Kidney (tissue), 14 donors: ENCODE results near the gene NCK1. TPM values are rescaled to one million over a fixed set of nuclear protein-coding genes. Genes with fewer than 3 reads are reported as not detected.

ENCODE experiments used
- DNase-seq, 5 donors: peaks; one replicate each; pipeline ENCODE4 v3.0.0-alpha.2; 2013 to 2020
- FAIRE-seq: peaks from 2 replicates; lab custom pipeline; 2012; peaks lifted over from hg19 to GRCh38; lab: Jason Lieb, UNC
- H3K27ac ChIP-seq, 2 donors: one replicate each; pipeline ENCODE4 v1.7.0; 2013; ENCODE audit warnings: low read depth in 2 of 2, low read length in 2 of 2, inconsistent platforms in 1 of 2
- H3K27me3 ChIP-seq: one replicate; pipeline ENCODE4 v1.7.1; 2013; ENCODE audit warnings: low read length, inconsistent platforms; ENCODE audit not compliant: control insufficient read depth, insufficient read depth
- H3K36me3 ChIP-seq, 3 donors: one replicate each; pipeline versions ENCODE4 v1.7.0 to v1.7.1; 2013; ENCODE audit warnings: low read length in 3 of 3, control low read depth in 1 of 3, inconsistent platforms in 1 of 3; ENCODE audit not compliant: insufficient read depth in 3 of 3, control insufficient read depth in 2 of 3
- H3K4me1 ChIP-seq, 3 donors: one replicate each; pipeline versions ENCODE4 v1.7.0 to v1.7.1; 2013; ENCODE audit warnings: low read length in 3 of 3, inconsistent platforms in 1 of 3, low read depth in 1 of 3; ENCODE audit not compliant: control insufficient read depth in 2 of 3, insufficient read depth in 2 of 3
- H3K4me3 ChIP-seq, 3 donors: one replicate each; pipeline versions ENCODE4 v1.7.0 to v1.8.1; 2013; ENCODE audit warnings: low read length in 3 of 3, control low read depth in 1 of 3, inconsistent platforms in 1 of 3
- H3K9ac ChIP-seq, 3 donors: one replicate each; pipeline versions ENCODE4 v1.7.0 to v1.7.1; 2013; ENCODE audit warnings: low read length in 3 of 3, control low read depth in 1 of 3, inconsistent platforms in 1 of 3
- H3K9me3 ChIP-seq, 3 donors: one replicate each; pipeline versions ENCODE4 v1.7.0 to v1.7.1; 2013; ENCODE audit warnings: low read length in 3 of 3, control low read depth in 1 of 3, inconsistent platforms in 1 of 3; ENCODE audit not compliant: control insufficient read depth in 2 of 3, insufficient read depth in 1 of 3
- intact Hi-C: fragments of 100-400 bp; cut with DNase I; formaldehyde crosslinking; loops from one replicate; pipeline ENCODE4 v1.11.1; 2022
- polyA plus RNA-seq: library from polyadenylated mRNA; stranded (reverse); fragments of 350-450 nt; fragmentation: Illumina TruSeq; extraction: RNeasy Lipid Tissue Mini Kit (QIAGEN cat#74804); gene quantifications from one replicate; pipeline ENCODE4 v1.2.3, GENCODE V29; 2014; ENCODE audit warnings: low read depth, low replicate concordance; ENCODE audit not compliant: insufficient read depth
- total RNA-seq: library from RNA; stranded (reverse); fragmentation: NEBNext Ultra II Directional; extraction: Animal tissue kit (Norgen Biotek cat#: 25700); gene quantifications from one replicate; pipeline ENCODE4 v1.2.1, GENCODE V29; 2021
- TF ChIP-seq, protein P1 (sequence below): IDR thresholded peaks from 3 replicates; pipeline ENCODE4 v1.5.1; 2012; ENCODE audit warnings: mild to moderate bottlenecking, moderate library complexity, borderline replicate concordance; ENCODE audit not compliant: insufficient read depth; ENCODE audit errors: extremely low read depth
- donor health status: control.
- donor health status: control.
- donor health status: control.
- donor health status: control.
- donor health status: control.
- donor health status: DM: yes; HTN: yes; CAD: no.
- donor health status: Normal renal cell carcinoma (clear cell type).

The NCK1 gene
- total and polyA plus RNA-seq, 2 donors from 2014 or later = 12.6 to 46.8 TPM

DNA sequence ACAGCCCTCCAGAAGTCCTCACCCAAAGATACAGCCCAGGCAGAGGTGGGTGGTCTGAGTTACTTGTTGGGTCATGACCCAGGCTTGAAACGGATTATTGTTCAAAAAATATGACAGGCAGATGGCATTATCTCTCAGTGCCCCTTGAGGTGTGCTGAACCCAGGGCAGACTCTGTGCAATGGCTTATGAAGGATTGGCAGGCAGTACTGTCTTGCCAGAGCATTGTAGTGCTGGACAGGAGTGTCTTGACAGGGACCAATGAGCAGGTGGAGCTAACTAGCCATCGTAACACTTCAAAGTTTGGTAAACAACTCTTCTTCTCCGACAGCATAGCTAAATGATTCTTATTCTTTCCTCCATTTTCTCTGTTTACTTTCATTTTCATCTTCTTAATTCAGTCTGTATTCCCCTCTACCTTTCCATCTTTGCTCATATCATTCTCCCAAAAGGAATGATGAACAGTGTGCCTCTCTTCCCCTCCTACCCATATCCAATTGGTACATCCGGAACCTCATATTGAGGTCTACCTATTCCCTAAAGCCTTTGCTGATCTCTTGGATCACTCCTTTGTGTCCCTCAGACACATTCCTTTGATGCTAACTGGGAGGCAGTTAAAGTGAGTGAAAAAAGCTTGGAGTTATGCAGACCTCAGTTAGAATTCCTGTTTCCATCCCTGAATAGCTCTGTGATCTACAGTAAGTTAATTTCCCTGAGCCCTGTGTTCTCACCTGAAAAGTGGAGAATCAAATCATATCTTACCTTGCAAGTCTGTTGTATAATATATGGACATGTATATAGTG is 93.2 kb downstream of the NCK1 start:
- no peaks in the 10 kb centered on the region for H3K27me3 ChIP-seq
- no peaks in the 10 kb centered on the region for H3K9me3 ChIP-seq
- TF ChIP-seq, protein P1, sequence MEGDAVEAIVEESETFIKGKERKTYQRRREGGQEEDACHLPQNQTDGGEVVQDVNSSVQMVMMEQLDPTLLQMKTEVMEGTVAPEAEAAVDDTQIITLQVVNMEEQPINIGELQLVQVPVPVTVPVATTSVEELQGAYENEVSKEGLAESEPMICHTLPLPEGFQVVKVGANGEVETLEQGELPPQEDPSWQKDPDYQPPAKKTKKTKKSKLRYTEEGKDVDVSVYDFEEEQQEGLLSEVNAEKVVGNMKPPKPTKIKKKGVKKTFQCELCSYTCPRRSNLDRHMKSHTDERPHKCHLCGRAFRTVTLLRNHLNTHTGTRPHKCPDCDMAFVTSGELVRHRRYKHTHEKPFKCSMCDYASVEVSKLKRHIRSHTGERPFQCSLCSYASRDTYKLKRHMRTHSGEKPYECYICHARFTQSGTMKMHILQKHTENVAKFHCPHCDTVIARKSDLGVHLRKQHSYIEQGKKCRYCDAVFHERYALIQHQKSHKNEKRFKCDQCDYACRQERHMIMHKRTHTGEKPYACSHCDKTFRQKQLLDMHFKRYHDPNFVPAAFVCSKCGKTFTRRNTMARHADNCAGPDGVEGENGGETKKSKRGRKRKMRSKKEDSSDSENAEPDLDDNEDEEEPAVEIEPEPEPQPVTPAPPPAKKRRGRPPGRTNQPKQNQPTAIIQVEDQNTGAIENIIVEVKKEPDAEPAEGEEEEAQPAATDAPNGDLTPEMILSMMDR = no peak
- FAIRE-seq (no peak), DNase-seq (no peak)
- H3K27ac ChIP-seq = no peak overlapping the region
- H3K4me1 ChIP-seq = peaks cover 0 to 13% (median 7%) of the 10 kb centered on the region in 3 donors
- no peak overlapping the region for H3K9ac ChIP-seq
- H3K4me3 ChIP-seq = peak overlapping the region in 1 of 3 donors; percentile 22
- no peaks in the 10 kb centered on the region for H3K36me3 ChIP-seq
- intact Hi-C loops = no loop called here

DNA sequence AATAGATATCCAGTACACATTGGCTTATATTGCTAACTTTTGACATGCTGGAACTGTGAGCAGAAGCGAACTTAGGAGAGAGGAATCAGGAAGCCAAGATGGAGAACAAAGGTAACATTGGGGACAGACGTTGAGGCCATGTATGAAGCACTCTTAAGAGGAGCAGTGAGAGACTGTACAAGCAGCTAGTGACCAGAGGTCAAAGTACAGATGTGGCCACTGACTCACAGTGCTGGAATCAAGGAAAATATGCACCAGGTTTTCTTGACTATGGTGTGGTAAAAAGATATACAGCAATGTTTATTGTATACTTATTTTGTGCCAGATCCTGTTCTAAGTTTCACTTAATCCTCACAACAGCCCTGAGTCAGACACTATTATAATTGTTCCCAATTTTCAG is 93.8 kb downstream of the NCK1 start:
- Histone ChIP-seq H3K9me3 (no peaks in the 10 kb centered on the region), H3K36me3 (no peaks in the 10 kb centered on the region), H3K4me1 (peaks cover 0 to 13% (median 7%) of the 10 kb centered on the region in 3 donors), H3K27ac (no peak overlapping the region), H3K4me3 (no peak overlapping the region), H3K27me3 (no peaks in the 10 kb centered on the region), H3K9ac (no peak overlapping the region)
- intact Hi-C loops = no loop called here
- DNase-seq = peak in 1 of 5 donors; percentile 12
- FAIRE-seq = no peak
- TF ChIP-seq, protein P1 = no peak

DNA sequence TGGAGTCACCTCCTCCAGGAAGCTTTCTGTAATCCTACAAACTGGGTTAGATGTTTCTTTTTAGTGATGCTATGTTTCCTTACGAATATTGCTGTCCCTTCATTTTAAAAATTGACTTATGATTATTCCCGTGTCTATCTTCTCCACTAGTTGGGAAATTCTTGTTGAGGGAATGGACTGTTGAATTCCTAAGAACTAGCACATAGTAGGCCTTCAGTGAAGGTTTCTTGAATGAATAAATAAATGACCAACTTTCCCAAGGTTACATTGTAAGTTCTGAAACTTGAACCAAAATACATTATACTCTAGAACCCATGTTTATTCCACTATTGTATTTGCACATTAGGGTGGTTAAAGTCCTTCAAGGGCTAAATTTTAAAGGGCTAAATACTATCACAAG is 95.0 kb downstream of the NCK1 start:
- H3K9ac ChIP-seq = no peak overlapping the region
- no peaks in the 10 kb centered on the region for H3K27me3 ChIP-seq
- no peaks in the 10 kb centered on the region for H3K9me3 ChIP-seq
- FAIRE-seq (no peak), DNase-seq (no peak)
- no peak overlapping the region for H3K27ac ChIP-seq
- H3K4me1 ChIP-seq = peaks cover 0 to 20% (median 7%) of the 10 kb centered on the region in 3 donors
- no peak overlapping the region for H3K4me3 ChIP-seq
- intact Hi-C loops = no loop called here
- TF ChIP-seq, protein P1 = no peak
- no peaks in the 10 kb centered on the region for H3K36me3 ChIP-seq
